Measurements from ENCODE around the gene MYBPC3.

- no peak for TF ChIP-seq EZH2 (IDR thresholded peaks at IDR 0.05; ENCODE audit: low read length, missing control alignments)
- TF ChIP-seq CTCF (conservative IDR thresholded peaks at IDR 0.05 in 1 of 2, IDR thresholded peaks at IDR 0.05 in 1 of 2; ENCODE audit: low read depth in 1 of 2, low read length in 2 of 2): no peak
Measured at GRCh38 chr11:47285969-47286770, 66.3 kb downstream of the MYBPC3 start.
